ENCODE data around the gene KAT8. TPM values are rescaled to one million over a fixed set of nuclear protein-coding genes. Genes with fewer than 3 reads are reported as not detected.
A peak's percentile ranks its signal among the peaks of the same experiment; 100 is the strongest.

Gene KAT8
- total and polyA plus RNA-seq, 9 of the 15 experiments (the other 6 are each of a cell fraction or from before 2014, with no cell fraction given): 10.0 to 98.5 (median 76.4) TPM

- TF ChIP-seq, protein P1, sequence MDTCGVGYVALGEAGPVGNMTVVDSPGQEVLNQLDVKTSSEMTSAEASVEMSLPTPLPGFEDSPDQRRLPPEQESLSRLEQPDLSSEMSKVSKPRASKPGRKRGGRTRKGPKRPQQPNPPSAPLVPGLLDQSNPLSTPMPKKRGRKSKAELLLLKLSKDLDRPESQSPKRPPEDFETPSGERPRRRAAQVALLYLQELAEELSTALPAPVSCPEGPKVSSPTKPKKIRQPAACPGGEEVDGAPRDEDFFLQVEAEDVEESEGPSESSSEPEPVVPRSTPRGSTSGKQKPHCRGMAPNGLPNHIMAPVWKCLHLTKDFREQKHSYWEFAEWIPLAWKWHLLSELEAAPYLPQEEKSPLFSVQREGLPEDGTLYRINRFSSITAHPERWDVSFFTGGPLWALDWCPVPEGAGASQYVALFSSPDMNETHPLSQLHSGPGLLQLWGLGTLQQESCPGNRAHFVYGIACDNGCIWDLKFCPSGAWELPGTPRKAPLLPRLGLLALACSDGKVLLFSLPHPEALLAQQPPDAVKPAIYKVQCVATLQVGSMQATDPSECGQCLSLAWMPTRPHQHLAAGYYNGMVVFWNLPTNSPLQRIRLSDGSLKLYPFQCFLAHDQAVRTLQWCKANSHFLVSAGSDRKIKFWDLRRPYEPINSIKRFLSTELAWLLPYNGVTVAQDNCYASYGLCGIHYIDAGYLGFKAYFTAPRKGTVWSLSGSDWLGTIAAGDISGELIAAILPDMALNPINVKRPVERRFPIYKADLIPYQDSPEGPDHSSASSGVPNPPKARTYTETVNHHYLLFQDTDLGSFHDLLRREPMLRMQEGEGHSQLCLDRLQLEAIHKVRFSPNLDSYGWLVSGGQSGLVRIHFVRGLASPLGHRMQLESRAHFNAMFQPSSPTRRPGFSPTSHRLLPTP (IDR thresholded peaks at IDR 0.05; ENCODE audit: borderline replicate concordance, extremely low read depth, insufficient read length): no peak
- TF ChIP-seq TCF15 (CRISPR knock-in tag; IDR thresholded peaks at IDR 0.05) (no peak), ZBTB17 (CRISPR knock-in tag; IDR thresholded peaks at IDR 0.05) (no peak; the same call in 1 of the 2 replicates), TCF3 (CRISPR knock-in tag; IDR thresholded peaks at IDR 0.05) (no peak; the same call in 1 of the 2 replicates), SMARCA5 (IDR thresholded peaks at IDR 0.05) (0 out of 2 replicates have a peak, but pooled peaks have one; percentile 16), TCFL5 (CRISPR knock-in tag; conservative IDR thresholded peaks at IDR 0.05) (no peak), ZNF507 (tag; conservative IDR thresholded peaks at IDR 0.05) (no peak), SNAPC5 (CRISPR knock-in tag; IDR thresholded peaks at IDR 0.05) (no peak), YY1 (IDR thresholded peaks at IDR 0.05; ENCODE audit: borderline replicate concordance in 1 of 3, control insufficient read depth in 1 of 3, extremely low read depth in 1 of 3, insufficient read depth in 3 of 3, insufficient read length in 1 of 3, insufficient replicate concordance in 2 of 3, low read depth in 1 of 3, low read length in 2 of 3) (peak in 1 of 3 experiments; percentile 54), TRIM24 (IDR thresholded peaks at IDR 0.05) (peak in 1 of 2 experiments; percentile 98; a peak in 2 of 4 replicates), PCBP2 (IDR thresholded peaks at IDR 0.05; ENCODE audit: low read depth, low read length, poor library complexity, severe bottlenecking) (no peak), ZNF347 (CRISPR knock-in tag; IDR thresholded peaks at IDR 0.05; ENCODE audit: low read depth) (no peak), RBM39 (optimal IDR thresholded peaks at IDR 0.05; ENCODE audit: low read depth, low read length) (peak; percentile 28), ZNF253 (CRISPR knock-in tag; conservative IDR thresholded peaks at IDR 0.05) (no peak), PBX2 (CRISPR knock-in tag; IDR thresholded peaks at IDR 0.05; ENCODE audit: low read depth) (no peak), PBX2 (tag; conservative IDR thresholded peaks at IDR 0.05; ENCODE audit: low read depth) (no peak), HNRNPUL1 (IDR thresholded peaks at IDR 0.05; ENCODE audit: low read length) (no peak)
- TF ChIP-seq, protein P2, sequence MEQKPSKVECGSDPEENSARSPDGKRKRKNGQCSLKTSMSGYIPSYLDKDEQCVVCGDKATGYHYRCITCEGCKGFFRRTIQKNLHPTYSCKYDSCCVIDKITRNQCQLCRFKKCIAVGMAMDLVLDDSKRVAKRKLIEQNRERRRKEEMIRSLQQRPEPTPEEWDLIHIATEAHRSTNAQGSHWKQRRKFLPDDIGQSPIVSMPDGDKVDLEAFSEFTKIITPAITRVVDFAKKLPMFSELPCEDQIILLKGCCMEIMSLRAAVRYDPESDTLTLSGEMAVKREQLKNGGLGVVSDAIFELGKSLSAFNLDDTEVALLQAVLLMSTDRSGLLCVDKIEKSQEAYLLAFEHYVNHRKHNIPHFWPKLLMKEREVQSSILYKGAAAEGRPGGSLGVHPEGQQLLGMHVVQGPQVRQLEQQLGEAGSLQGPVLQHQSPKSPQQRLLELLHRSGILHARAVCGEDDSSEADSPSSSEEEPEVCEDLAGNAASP (IDR thresholded peaks at IDR 0.05): no peak
Measured at GRCh38 chr16:31073970-31074813, 43.3 kb upstream of the KAT8 start, which contains the start of the genes ZNF646 and ZNF668 (continued).
